Suprapubic skin (tissue), 4 donors: Measurements from ENCODE around the gene SYTL5. TPM values are rescaled to one million over a fixed set of nuclear protein-coding genes. Genes with fewer than 3 reads are reported as not detected.
"Not testable (repeated sequence)": the region's sequence is repeated elsewhere in the genome, so short reads cannot be mapped to it uniquely, and the experiment has no call there.

Experiments used
- DNase-seq, 2 donors: peaks; one replicate each; pipeline ENCODE4 v3.0.0-alpha.2; 2019; ENCODE audit warnings: low spot score in 2 of 2
- H3K27ac ChIP-seq: fragments of 200-600 bp; sonication (generic); one replicate; pipeline ENCODE4 v1.5.1; 2019
- H3K27me3 ChIP-seq: fragments of 200-600 bp; sonication (generic); one replicate; pipeline ENCODE4 v1.5.1; 2019
- H3K36me3 ChIP-seq: fragments of 200-600 bp; sonication (generic); one replicate; pipeline ENCODE4 v1.5.1; 2019
- H3K4me1 ChIP-seq: fragments of 200-600 bp; sonication (generic); one replicate; pipeline ENCODE4 v1.5.1; 2019
- H3K4me3 ChIP-seq: fragments of 200-600 bp; sonication (generic); one replicate; pipeline ENCODE4 v1.5.1; 2019; ENCODE audit warnings: mild to moderate bottlenecking
- H3K9me3 ChIP-seq: fragments of 200-600 bp; sonication (generic); one replicate; pipeline ENCODE4 v1.5.1; 2019
- EP300 ChIP-seq: sonication (generic); formaldehyde crosslinking; IDR thresholded peaks from one replicate; pipeline ENCODE4 v1.6.1; 2017; ENCODE audit warnings: antibody characterized with exemption
- POLR2A ChIP-seq, 2 donors: fragments of 450-650 bp; IDR thresholded peaks; one replicate each; pipeline ENCODE4 v1.6.1; 2017; ENCODE audit warnings: antibody characterized with exemption in 2 of 2, mild to moderate bottlenecking in 2 of 2, moderate library complexity in 2 of 2
- POLR2AphosphoS5 ChIP-seq, 3 donors: sonication (generic); formaldehyde crosslinking; IDR thresholded peaks; one replicate each; pipeline ENCODE4 v1.6.1; 2017; ENCODE audit warnings: antibody characterized with exemption in 3 of 3
- WGBS: methylation state at CpG from one replicate; pipeline ENCODE4 v1.1.5; 2018; 5-methylcytosine and 5-hydroxymethylcytosine counted together
- total RNA-seq, 4 donors: library from RNA; depleted of rRNA; stranded (reverse); fragments of >200 nt; gene quantifications; one replicate each; pipeline ENCODE4 v1.1.0, GENCODE V29; 2016
- TF ChIP-seq, protein P1 (sequence below), 2 donors: fragments of 200-600 bp in 1 of 2; fragments of 450-650 bp in 1 of 2; sonication (generic) in 1 of 2; IDR thresholded peaks; one replicate each; pipeline ENCODE4 v1.5.1; 2016 to 2019; ENCODE audit warnings: antibody characterized with exemption in 2 of 2, mild to moderate bottlenecking in 1 of 2, moderate library complexity in 1 of 2

SYTL5 gene
- total RNA-seq, 4 donors from 2014 or later = 0.25 to 0.65 (median 0.37) TPM

- TF ChIP-seq POLR2AphosphoS5 (IDR thresholded peaks at IDR 0.05) (no peak), POLR2A (IDR thresholded peaks at IDR 0.05) (no peak), EP300 (no peak)
- TF ChIP-seq, protein P1, sequence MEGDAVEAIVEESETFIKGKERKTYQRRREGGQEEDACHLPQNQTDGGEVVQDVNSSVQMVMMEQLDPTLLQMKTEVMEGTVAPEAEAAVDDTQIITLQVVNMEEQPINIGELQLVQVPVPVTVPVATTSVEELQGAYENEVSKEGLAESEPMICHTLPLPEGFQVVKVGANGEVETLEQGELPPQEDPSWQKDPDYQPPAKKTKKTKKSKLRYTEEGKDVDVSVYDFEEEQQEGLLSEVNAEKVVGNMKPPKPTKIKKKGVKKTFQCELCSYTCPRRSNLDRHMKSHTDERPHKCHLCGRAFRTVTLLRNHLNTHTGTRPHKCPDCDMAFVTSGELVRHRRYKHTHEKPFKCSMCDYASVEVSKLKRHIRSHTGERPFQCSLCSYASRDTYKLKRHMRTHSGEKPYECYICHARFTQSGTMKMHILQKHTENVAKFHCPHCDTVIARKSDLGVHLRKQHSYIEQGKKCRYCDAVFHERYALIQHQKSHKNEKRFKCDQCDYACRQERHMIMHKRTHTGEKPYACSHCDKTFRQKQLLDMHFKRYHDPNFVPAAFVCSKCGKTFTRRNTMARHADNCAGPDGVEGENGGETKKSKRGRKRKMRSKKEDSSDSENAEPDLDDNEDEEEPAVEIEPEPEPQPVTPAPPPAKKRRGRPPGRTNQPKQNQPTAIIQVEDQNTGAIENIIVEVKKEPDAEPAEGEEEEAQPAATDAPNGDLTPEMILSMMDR (IDR thresholded peaks at IDR 0.05) = no peak
- H3K4me1 ChIP-seq = no peaks in the 10 kb centered on the region
- no peak overlapping the region for H3K27ac ChIP-seq
- H3K36me3 ChIP-seq = no peaks in the 10 kb centered on the region
- WGBS = 92% methylated on average over 3 of the region's 3 CpGs
- H3K9me3 ChIP-seq = no peaks in the 10 kb centered on the region
- H3K4me3 ChIP-seq = no peak overlapping the region
- no peaks in the 10 kb centered on the region for H3K27me3 ChIP-seq
- no peak for DNase-seq
Measured at GRCh38 chrX:37975421-37975820, 30.9 kb upstream of the SYTL5 start.

GRCh38 chrX:37976153-37976552 lies 30.2 kb upstream of the SYTL5 start:
- Histone ChIP-seq H3K9me3 (no peaks in the 10 kb centered on the region), H3K27me3 (no peaks in the 10 kb centered on the region), H3K27ac (no peak overlapping the region), H3K4me3 (no peak overlapping the region), H3K4me1 (no peaks in the 10 kb centered on the region), H3K36me3 (no peaks in the 10 kb centered on the region)
- TF ChIP-seq, protein P1 (IDR thresholded peaks at IDR 0.05) = no peak
- no peak for TF ChIP-seq POLR2AphosphoS5 (IDR thresholded peaks at IDR 0.05)
- TF ChIP-seq EP300 = no peak
- no peak for TF ChIP-seq POLR2A (IDR thresholded peaks at IDR 0.05)
- WGBS = 82% methylated on average over 1 of the region's 1 CpG
- DNase-seq = no peak

GRCh38 chrX:37984880-37985279 lies 21.5 kb upstream of the SYTL5 start:
- H3K4me3 ChIP-seq = no peak overlapping the region
- H3K36me3 ChIP-seq = no peaks in the 10 kb centered on the region
- H3K9me3 ChIP-seq = no peaks in the 10 kb centered on the region
- no peak for TF ChIP-seq POLR2A (IDR thresholded peaks at IDR 0.05)
- no peak for TF ChIP-seq POLR2AphosphoS5 (IDR thresholded peaks at IDR 0.05)
- TF ChIP-seq, protein P1 (IDR thresholded peaks at IDR 0.05) = no peak
- TF ChIP-seq EP300 = no peak
- DNase-seq = no peak
- no peak overlapping the region for H3K27ac ChIP-seq
- no peaks in the 10 kb centered on the region for H3K27me3 ChIP-seq
- H3K4me1 ChIP-seq = no peaks in the 10 kb centered on the region

GRCh38 chrX:37986893-37987292 lies 19.5 kb upstream of the SYTL5 start:
- TF ChIP-seq POLR2A (IDR thresholded peaks at IDR 0.05) = no peak
- no peak for TF ChIP-seq POLR2AphosphoS5 (IDR thresholded peaks at IDR 0.05)
- no peak for TF ChIP-seq EP300
- TF ChIP-seq, protein P1 (IDR thresholded peaks at IDR 0.05) = no peak
- Histone ChIP-seq H3K27me3 (no peaks in the 10 kb centered on the region), H3K27ac (no peak overlapping the region), H3K9me3 (no peaks in the 10 kb centered on the region), H3K4me3 (no peak overlapping the region), H3K4me1 (no peaks in the 10 kb centered on the region), H3K36me3 (no peaks in the 10 kb centered on the region)
- WGBS = 53% methylated on average over 1 of the region's 1 CpG
- no peak for DNase-seq

DNA sequence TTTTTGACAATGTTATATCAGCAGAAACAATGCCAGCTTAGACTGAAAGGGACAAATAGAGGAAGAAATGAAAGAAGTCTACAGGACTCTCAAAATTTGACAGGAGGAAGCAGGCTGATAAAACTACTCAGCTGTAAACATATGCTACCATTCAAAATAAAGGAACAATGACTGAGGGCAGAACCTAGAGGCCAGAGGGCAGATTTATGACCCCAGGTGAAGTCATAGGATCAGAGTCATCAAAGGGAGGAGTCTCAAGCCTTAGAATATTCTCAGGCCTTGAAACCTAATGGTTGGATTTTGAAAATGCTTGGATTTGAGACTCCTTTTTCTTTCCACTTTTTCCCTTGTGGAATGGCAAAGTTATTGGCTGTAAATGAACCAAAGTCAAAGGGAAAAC lies 17.0 kb upstream of the SYTL5 start:
- Histone ChIP-seq H3K36me3 (no peaks in the 10 kb centered on the region), H3K4me1 (no peaks in the 10 kb centered on the region), H3K9me3 (no peaks in the 10 kb centered on the region), H3K4me3 (no peak overlapping the region), H3K27me3 (no peaks in the 10 kb centered on the region), H3K27ac (no peak overlapping the region)
- no peak for DNase-seq
- no peak for TF ChIP-seq EP300
- TF ChIP-seq, protein P1 (IDR thresholded peaks at IDR 0.05) = no peak
- no peak for TF ChIP-seq POLR2AphosphoS5 (IDR thresholded peaks at IDR 0.05)
- TF ChIP-seq POLR2A (IDR thresholded peaks at IDR 0.05) = no peak

DNA sequence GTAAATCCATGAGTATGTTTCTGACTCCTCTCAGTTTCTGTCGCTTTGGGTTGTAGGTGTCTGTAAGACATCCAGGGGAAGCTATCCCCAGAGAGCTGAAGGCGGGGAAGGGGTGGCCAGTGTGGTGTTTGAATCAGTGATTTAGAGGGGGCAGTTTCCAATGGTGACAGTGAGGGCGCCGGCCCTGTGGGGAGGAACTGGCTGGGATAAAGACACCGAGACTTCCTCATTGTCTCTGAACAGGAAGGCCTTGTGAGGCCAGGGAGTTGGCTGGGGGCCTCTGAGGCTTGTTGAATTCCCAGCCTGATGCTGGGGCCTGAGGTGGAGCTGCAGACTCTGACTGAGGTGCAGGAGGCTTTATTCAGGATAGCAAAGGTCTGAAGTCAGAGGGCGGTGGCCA lies 15.1 kb upstream of the SYTL5 start:
- not testable (repeated sequence) for H3K9me3 ChIP-seq, H3K4me1 ChIP-seq, H3K27me3 ChIP-seq, H3K27ac ChIP-seq, DNase-seq, H3K36me3 ChIP-seq, H3K4me3 ChIP-seq
- 79% methylated on average over 6 of the region's 6 CpGs for WGBS
